HL-60/S4 treated with phorbol 12-myristate 13-acetate at 8.2 ng/mL for 4 days and 3 days (cell line): ENCODE results near the gene CD151.

ENCODE experiments used
- in situ Hi-C: fragments of 300-500 bp; cut with MboI; formaldehyde crosslinking; loops from 2 replicates; pipeline ENCODE4 v1.15.0; 2022; ENCODE audit warnings: low sequenced_read_pairs

Gene CD151

DNA sequence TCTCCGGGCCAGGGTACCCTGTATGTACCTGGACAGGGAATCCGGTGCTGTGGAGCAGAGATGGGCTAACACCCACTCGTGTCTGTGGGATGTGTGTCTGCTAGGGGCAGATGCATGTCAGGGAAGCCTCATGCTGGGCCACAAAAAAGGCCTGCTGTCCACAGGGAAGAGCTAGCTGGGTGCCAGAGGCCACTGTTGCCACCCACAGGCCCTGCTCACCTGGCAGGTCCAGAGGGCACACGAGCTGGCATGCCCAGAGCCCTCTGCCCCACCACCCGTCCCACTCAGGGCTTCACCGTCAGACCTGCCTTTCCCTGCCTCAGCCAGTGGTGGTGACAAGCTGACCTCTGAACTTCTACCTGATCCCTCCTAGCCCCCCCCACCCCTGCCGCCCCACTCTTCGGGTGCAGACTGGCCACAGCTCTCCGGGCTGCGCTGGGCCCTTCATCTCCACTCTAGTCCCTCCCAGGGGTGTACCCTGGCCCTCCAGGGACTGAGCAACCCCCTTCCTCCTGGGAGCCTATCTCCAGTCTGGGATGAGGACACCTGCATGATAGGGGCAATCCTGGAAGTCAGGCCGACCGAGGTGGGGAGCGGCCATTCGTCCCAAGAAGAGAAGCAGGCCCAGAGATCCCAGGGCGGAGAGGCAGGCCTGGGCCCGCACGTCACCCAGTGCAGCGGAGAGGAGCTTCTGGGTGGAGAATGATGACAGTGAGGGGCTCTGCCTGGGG is 36.0 kb upstream of the CD151 start:
- in situ Hi-C loops = no loop called here

DNA sequence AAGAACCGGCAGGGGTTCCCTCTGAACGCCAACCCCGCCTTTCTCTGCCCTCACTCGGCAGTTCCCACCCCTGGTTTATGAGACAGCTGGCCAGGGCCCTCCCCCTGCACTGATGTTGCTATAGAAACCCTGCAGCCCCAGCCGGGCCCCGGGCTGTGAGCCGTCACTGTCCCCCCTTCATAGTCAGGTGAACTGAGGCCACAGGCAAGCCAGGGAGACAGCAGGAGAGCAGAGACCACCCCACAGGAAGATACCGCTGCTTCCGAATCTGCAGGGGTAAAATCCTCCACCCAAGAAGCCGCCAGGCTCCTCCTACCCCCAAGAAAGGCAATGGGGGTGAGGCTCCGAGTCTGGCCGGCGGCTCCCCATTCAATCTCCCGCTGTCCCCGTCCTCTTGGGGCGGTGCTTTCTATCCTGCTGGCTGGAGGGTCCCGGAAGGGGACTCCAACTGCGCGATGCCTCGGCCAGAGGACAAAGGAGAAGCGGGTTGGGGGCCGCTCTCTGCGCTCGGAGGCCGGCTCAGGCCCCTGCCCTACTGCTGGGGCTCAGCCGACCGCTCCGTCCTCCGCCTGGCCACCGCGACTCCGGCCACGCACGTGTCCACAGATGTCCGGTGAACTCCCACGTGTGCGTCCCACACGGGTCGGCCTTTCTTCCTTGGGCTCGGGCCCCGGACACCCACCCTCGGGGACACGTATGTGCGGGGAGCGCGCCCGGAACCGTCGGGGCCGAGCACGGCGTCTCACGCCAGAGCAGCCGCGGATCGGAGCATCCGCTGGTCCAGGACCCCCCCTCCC is 35.3 kb upstream of the CD151 start:
- in situ Hi-C loops = no loop called here

DNA sequence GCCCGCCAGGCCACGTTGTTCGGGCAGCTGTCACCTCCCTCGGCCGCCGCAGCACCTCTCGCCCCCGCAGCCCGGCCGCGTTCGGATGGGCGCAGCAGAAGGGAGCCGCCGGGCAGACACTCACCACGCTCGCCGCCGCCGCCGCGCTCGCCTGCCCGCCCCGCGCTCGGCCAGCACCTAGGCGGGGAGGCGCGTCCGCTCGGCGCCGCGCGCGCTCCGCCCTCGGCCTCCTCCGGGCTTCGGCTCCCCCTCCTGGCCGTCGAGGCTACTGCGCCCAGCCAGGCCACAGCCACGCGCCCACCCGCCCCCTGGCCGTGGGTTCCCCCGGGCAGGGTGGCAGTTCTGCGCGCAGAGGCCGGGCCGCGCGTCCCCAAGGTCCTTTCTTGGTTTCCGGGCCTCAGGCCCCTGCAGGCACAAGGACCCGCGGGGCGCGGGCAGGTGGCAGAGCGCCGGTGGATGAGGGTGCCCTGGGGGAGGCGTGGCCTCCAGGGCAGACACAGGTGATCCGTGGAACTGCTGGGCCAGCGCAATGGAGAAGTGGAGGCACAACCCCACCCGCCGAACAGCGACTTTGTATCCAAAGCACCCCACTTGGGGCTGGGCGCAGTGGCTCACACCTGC is 34.5 kb upstream of the CD151 start, which contains the start of gene SLC25A22:
Gene SLC25A22 (minus strand): TSS at position 189 of the 621 bp plus-strand sequence. CDS start 3,275 bp downstream, outside the sequence.
- in situ Hi-C loops = no loop called here

DNA sequence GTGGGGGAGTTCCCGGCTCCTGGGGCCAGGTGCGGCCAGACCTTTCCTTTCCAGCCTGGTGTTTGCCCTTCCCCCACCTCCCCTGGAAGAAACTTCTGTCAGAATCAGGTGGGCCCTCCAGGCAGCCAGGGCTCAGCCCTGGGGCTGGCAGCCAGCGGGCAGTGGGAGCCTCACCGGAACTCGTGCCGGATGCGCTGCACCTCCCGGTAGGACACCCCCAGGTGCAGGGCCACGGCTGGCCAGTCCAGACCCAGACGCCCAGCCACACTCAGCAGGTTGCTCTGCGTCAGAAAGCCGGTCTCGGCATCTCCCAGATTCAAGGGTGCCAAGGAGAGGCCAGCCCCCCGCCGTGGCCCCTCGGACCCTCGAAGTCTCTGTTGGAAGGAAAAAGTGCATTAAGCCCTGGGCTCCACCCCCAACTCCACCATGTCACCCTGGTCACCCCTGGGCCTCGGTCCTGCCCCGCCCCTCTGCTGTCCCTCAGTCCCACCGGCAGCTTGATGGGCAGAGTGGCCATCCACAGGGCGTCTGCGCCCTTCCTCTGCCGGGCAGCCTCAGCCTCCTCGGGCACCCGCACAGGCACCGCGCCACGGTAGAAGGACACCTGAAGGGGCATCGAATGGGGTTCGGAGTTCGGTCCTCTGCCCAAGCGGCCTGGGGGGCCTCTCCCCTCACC is 33.0 kb upstream of the CD151 start:
- in situ Hi-C loops = no loop called here

DNA sequence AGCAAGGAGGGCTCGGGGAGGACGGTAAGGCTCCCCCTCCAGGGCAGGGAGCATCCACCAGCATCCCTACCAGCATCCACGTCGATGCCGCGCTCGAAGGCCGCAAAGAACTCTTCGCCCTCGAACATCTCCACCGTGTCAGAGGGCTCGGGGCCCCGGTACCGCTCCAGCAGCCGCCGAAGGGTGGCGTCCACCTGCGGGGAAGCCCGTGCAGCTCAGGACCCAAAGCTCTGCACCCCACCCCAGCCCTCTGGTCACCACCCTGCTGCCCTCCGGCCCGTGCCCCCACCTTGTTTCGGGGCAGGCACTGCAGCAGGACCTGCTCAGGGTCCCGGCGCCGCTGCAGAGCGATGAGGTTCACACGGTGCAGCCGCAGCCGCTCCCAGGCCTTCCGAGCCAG is 32.3 kb upstream of the CD151 start:
- in situ Hi-C loops = no loop called here

DNA sequence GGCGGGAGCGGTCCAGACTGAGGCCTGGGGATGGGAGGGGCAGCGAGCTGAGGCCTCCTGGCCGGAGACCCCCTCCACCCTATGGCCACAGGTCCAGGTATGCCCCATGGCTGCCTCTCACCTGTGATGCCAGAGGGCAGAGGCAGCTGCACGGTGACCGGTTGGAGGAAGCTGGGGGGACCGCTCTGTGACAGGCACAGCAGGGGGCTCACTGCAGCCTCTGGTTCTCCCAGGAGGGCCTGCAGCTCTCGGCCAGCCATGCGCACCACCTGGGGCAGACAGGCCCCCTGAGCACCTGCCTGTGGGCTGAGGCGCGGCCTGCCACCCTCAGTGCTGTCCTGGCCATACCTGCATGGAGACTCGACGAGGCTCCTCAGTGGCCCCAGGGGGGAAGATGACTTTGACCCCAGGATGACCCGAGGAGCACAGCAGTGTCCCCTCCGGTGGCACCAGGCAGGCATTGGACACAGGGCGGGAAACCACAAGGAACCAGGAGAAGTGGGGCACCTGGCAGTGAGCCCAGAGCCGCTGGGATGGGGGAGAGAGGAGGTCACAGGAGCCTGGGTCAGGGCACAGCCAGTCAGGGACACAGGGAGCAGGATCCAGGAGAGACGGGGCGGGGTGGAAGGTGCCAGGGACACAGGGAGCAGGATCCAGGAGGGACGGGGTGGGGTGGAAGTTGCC is 31.5 kb upstream of the CD151 start:
- in situ Hi-C loops = no loop called here

DNA sequence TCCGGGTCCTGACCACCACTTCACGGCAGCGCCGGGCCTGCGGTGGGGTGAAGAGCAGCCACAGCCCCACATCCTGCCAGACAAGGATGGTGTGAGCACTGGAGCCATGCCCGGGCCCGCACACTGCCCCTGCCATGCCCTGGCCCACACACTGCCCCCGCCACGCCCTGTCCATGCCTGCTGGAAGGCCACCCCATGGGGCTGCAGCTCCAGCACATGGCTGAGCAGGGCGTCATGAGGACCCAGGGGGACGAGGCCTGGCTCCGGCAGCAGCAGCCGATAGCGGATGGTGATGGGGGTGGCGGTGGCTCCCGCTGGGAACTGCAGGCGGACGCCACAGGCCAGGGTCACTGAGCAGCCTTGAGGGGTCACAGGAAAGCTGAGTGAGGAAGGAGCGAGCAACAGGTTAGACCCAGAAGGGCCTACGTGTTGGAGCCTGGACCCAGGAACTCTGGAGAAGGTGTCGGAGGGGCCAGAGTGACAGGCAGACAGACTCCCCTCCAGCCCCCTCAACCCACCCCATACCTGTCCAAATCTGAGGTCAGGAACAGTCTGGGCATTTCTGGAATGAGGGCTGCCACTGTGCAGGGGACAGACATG is 30.6 kb upstream of the CD151 start:
- in situ Hi-C loops = no loop called here

DNA sequence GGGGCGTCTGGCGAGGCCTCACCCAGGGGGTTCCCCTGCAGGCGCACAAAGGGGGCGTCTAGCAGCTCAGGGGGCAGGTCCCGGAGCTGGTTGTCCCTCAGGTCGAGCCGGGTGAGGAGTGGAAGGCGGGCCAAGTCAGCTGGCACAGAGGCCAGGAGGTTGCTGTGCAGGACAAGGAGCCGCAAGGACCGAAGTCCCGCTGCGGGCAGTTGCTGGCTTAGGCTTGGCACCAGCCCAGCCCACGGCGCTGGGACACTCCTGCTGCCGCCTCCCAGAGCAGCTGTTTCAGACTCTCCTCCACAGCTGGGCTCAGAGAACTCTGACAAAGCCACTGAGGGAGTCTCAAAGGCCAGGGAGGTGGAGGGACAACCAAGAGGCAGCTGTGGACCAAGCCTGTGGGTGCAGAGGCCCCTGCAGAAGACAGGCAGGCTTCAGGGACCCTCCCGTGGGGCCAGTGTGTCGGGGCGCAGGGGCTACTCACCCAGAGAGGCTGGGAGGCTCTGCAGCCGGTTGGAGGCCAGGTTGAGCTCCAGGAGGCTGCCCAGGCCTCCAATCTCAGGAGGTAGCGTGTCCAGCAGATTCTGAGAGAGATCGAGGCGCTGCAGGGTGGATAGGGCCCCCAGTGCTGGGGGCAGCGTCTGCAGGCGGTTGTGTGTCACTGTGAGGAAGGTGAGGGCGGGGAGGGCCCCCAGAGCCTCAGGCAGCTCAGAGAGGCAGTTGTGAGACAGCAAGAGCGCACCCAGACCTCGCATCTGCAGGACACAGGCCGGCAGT is 29.9 kb upstream of the CD151 start:
- in situ Hi-C loops = no loop called here

DNA sequence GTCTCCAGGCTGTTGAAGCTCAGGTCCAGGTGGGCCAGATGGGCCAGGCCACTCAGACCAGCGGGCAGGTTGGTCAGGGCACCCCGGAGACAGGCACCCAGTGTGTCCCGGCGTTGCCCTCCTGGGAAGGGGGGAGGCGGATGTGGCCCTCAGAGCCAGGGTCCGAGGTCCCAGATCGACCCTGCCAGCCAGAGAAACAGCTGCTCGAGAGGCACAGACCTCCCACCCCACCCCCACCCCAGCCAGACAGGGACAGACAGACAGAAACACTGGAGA is 29.3 kb upstream of the CD151 start:
- in situ Hi-C loops = no loop called here

DNA sequence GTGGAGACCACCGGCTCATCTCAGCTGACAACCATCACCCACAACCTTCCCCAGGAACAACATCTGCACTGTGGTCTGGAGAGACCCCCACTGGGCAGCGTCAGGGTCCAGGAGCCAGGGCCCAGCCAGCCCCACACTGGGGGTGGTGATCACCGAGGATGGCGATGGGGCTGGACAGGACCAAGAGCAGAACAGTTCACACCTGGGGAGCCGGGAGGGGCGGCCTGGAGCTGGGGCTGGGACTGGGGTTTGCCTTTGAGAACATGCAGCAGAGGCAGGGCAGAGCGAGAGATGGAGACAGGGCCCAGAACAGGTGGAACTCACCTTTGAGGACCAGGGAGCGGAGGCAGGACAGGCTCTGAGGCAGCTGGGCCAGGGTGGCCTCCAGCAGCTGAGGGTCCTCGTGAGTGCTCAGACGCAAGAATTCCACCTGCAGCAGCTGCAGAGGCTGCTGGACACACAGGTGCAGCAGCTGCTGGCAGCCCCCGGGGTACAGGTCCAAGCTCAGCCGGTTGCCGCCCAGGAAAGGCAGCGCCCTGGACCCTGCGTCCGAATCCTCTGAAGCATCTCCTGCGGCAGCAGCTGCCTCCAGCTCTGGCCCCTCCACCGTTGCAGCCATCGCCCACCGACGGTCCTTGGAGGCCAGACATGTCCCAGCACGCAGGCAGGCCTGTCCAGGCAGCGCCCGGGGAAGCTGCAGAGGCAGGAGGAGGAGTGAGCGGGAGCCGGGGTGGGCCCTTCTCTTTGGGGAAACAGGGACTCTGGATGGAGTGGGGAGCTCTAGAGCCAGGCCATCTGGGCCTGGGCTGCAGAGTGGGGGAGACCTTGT is 28.8 kb upstream of the CD151 start:
- in situ Hi-C loops = no loop called here

DNA sequence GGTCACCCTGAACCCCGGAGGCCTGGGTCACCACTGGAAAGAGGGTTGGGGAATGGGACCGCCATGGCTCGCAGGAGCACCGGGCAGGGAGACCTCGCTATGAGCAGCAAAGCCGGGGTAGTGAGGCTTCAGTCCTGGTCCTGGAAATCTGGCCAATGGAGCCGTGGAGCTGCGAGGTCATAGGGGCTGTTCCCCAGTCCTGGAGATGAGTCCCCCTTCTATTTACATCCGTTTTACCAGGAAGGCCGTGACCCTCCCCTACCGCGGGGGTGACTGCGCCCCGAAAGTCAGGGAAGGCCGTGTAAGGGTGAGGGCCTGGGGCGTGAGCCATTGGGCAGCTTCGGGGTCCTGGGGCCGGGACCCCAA is 28.2 kb upstream of the CD151 start:
- in situ Hi-C loops = no loop called here

DNA sequence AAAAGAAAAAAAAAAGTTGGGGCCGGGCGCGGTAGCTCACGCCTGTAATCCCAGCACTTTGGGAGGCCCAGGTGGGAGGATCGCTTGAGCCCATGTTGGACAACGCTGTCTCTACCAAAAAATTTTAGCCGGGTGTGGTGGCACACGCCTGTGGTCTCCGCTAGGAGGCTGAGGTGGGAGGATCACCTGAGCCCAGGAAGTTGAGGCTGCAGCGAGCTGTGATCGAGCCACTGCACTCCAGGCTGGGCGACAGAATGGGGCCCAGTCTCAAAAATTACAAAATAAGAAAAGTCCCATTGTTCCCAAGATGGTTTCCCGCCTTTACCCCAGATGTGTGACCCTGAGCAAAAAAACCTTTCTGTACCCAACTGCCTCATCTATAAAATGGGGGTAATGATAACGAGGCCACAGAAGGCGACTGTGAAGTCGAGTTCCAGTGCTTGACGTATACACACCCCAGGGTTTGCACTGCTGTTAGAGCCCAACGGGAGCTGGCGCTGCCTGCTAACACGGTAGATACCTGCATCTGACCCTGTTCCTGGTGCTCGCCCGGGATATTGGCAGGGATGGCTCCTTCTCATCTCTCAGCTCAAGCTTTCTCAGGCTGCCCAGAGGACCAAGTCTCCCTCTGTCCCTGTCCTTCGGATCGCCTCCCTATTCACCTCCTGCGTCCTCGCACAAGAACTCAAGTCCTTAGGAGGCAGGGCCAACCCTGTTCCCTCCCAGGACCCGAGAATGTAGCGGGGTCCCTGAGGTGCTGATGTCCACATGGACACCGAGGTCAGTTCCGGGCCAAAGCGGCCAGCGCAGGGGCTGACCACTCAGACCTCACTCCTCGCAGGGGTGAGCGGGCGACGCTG is 24.1 kb upstream of the CD151 start:
- in situ Hi-C loops = no loop called here

DNA sequence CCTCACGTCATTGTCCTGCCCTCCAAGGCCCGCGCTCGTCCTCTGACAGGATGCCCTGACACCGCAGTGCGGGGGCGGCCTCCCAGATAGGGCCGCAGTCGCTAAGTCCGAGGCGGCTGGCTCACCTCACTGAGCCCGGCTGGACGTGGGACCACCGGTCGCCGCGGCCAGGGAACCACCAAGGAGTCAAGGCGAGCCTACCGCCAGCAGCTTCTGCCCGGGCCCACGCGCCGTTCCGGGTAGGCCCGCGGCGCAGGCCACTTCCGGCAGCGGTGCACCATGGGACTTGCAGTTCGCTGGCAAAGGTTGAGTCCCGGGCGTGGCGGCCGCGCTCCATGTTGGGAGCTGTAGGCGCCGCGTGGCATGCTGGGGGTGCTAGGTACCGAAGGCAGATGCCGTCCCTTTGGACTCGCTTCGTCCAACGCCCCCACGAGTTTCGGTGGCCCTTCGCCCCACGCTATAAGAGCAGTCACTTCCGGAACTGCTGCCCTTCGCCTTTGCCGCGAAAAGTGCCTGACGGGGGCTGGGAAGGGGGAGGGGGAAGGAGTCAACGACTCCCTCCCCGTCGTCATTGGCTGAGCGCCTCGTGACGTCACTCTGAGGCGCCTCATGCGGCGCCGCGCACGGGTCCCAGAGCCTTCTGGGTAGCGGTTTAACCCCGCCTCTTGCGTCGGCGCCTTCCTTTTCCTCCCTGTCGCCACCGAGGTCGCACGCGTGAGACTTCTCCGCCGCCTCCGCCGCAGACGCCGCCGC is 23.3 kb upstream of the CD151 start, which contains the start of gene RPLP2:
Gene RPLP2 (plus strand): TSS at position 681 of the 753 bp plus-strand sequence. CDS start 268 bp downstream, outside the sequence.
- in situ Hi-C loops = no loop called here

DNA sequence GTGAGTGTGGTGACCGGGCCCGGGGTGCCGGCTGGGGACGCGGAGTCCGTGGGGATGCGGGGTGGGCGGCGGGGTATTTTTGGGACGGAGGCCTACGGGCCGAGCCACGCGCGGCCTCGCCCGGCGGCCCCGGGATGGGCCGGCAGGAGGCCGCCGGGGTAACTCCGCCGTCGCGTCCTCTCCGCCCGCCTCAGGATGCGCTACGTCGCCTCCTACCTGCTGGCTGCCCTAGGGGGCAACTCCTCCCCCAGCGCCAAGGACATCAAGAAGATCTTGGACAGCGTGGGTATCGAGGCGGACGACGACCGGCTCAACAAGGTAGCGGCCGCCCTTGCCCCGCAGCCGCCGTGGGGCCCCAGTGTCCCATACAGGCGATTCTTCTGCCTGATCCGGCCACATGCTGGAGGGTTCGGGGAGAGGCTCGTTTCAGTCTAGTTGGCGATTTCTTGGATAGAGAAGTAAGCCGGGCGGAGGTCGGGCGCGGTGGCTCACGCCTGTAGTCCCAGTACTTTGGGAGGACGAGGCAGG is 22.6 kb upstream of the CD151 start:
- in situ Hi-C loops = no loop called here

DNA sequence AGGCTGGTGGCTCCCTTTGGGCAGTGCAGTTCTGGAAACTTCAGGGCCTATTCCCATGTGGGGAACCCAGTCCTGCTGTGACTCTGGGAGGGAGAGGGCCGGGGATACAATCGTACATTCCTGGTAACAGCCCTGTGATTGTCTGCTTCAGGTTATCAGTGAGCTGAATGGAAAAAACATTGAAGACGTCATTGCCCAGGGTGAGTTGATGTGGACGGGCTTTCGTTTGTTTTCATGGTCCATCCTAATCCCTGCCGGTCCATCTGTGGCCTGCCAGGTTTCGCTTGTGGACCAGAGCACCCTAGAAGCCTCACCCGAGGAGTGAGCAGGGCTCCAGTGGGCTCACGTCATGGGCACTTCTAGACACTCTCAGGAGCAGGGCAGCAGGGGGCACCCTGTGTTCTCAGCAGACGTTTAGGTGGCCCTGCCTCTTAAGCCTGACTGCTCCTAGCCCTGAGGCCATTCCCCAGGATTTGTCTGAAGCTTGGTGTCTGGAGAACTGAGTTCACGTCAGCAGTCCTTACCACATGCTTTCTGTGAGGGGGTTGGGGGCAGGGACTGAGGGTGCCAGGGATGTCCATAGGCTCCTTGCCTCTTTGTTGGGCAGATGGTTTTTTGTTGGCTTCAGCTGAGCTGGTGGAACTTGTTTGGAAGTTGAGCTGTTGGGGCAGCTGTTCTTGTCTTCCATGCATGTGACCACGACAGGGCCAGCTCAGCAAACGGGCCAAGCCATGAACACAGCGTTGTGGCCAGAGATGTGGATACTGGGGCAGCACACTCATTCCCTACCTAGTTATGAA is 21.1 kb upstream of the CD151 start:
- in situ Hi-C loops = no loop called here

DNA sequence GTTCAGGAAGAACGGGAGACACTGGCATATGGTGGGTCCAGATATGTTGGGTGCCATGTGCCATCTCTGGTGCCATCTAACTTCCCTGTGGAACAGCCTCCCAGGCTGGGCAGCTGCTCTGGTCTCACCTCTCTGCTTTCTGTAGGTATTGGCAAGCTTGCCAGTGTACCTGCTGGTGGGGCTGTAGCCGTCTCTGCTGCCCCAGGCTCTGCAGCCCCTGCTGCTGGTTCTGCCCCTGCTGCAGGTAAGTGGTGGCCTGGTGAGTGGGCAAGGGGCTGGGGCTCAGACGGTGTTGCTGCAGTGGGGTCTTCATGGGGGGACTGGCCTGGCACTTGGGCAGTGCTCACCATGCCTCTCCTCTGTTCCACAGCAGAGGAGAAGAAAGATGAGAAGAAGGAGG is 20.4 kb upstream of the CD151 start:
- in situ Hi-C loops = no loop called here
